ENCODE data around the gene ZNF587B. TPM values are rescaled to one million over a fixed set of nuclear protein-coding genes. Genes with fewer than 3 reads are reported as not detected.
"Not testable (repeated sequence)": the region's sequence is repeated elsewhere in the genome, so short reads cannot be mapped to it uniquely, and the experiment has no call there.

Gene ZNF587B
- total RNA-seq, 1 donor from 2014 or later, result 17.9 TPM

DNA sequence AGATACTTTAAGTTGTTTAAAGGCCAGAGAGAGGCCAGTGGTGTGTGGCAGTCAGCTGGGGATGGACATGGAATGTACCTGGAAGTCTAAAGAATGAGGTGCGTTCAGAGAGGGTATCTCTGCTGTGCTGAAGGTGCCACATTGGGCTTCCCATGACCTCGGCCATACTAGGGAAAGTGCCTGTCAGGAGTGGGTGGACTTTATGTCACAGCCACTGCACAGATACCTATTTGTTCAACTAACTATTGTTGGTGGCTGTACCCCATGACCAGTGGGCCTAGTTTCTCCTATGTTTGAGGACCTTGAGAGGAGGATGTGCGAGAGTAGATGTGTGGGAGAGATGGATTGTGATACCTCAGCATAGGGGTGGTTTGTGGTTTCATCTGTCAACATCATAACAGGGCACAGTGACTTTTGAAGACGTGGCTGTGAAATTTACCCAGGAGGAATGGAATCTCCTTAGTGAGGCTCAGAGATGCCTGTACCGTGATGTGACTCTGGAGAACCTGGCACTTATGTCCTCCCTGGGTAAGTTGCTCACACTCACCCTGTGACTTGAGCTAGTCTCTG lies 8.6 kb downstream of the ZNF587B start:
- Histone ChIP-seq H4K20me1 (ENCODE audit: insufficient read depth, low read length) (peaks cover 44% of the 10 kb centered on the region), H3K36me3 (ENCODE audit: insufficient read depth, low read length) (peaks cover 25% of the 10 kb centered on the region), H3K79me2 (ENCODE audit: insufficient read depth, low read length) (peaks cover 68% of the 10 kb centered on the region)
- H2AFZ ChIP-seq (ENCODE audit: low read depth, low read length); FAIRE-seq; DNase-seq (ENCODE audit: low read depth); H3K9me3 ChIP-seq (ENCODE audit: insufficient read depth, low read depth, low read length); H3K4me1 ChIP-seq (ENCODE audit: insufficient read depth, low read length); H3K27ac ChIP-seq (ENCODE audit: low read depth, low read length); H3K4me3 Mint-ChIP-seq (ENCODE audit: unreplicated experiment); H3K27me3 ChIP-seq (ENCODE audit: insufficient read depth, low read length); H3K9ac ChIP-seq (ENCODE audit: low read length); H3K27me3 Mint-ChIP-seq (ENCODE audit: low read depth, unreplicated experiment); H3K4me2 ChIP-seq (ENCODE audit: low read length); H3K4me3 ChIP-seq (ENCODE audit: insufficient read depth, low read depth, low read length); H3K9me3 Mint-ChIP-seq (ENCODE audit: unreplicated experiment): not testable (repeated sequence)
- peak overlapping the region; percentile 58 for H3K27ac Mint-ChIP-seq (ENCODE audit: unreplicated experiment)
- peaks cover 24% of the 10 kb centered on the region for H3K4me1 Mint-ChIP-seq (ENCODE audit: low read depth, unreplicated experiment)
- peaks cover 24% of the 10 kb centered on the region for H3K36me3 Mint-ChIP-seq (ENCODE audit: low read depth, unreplicated experiment)

- peaks cover 31% of the 10 kb centered on the region for H3K36me3 Mint-ChIP-seq (ENCODE audit: low read depth, unreplicated experiment)
- Histone ChIP-seq H3K4me2 (ENCODE audit: low read length) (no peak overlapping the region), H3K4me3 (ENCODE audit: insufficient read depth, low read depth, low read length) (no peak overlapping the region), H3K9me3 (ENCODE audit: insufficient read depth, low read depth, low read length) (no peaks in the 10 kb centered on the region), H2AFZ (ENCODE audit: low read depth, low read length) (no peak overlapping the region), H3K79me2 (ENCODE audit: insufficient read depth, low read length) (peaks cover 91% of the 10 kb centered on the region), H3K9ac (ENCODE audit: low read length) (no peak overlapping the region), H3K36me3 (ENCODE audit: insufficient read depth, low read length) (peaks cover 25% of the 10 kb centered on the region), H4K20me1 (ENCODE audit: insufficient read depth, low read length) (peaks cover 59% of the 10 kb centered on the region), H3K4me1 (ENCODE audit: insufficient read depth, low read length) (no peaks in the 10 kb centered on the region), H3K27me3 (ENCODE audit: insufficient read depth, low read length) (no peaks in the 10 kb centered on the region), H3K27ac (ENCODE audit: low read depth, low read length) (no peak overlapping the region)
- no peak for FAIRE-seq
- peak overlapping the region; percentile 96 for H3K27ac Mint-ChIP-seq (ENCODE audit: unreplicated experiment)
- no peak for DNase-seq (ENCODE audit: low read depth)
- peaks cover 24% of the 10 kb centered on the region for H3K4me1 Mint-ChIP-seq (ENCODE audit: low read depth, unreplicated experiment)
- H3K27me3 Mint-ChIP-seq (ENCODE audit: low read depth, unreplicated experiment), result no peaks in the 10 kb centered on the region
- TF ChIP-seq EZH2 (IDR thresholded peaks at IDR 0.05; ENCODE audit: insufficient read depth, low read length) (no peak), CTCF (IDR thresholded peaks at IDR 0.05; ENCODE audit: insufficient read depth, low read depth, low read length) (no peak)
- H3K4me3 Mint-ChIP-seq (ENCODE audit: unreplicated experiment), result peak overlapping the region; percentile 34
- no peaks in the 10 kb centered on the region for H3K9me3 Mint-ChIP-seq (ENCODE audit: unreplicated experiment)
Measured at GRCh38 chr19:57841122-57841763, 11.1 kb downstream of the ZNF587B start.

- H3K9ac ChIP-seq (ENCODE audit: low read length); H3K4me2 ChIP-seq (ENCODE audit: low read length); H3K27ac Mint-ChIP-seq (ENCODE audit: unreplicated experiment); H3K27me3 ChIP-seq (ENCODE audit: insufficient read depth, low read length); H3K9me3 ChIP-seq (ENCODE audit: insufficient read depth, low read depth, low read length); H3K27me3 Mint-ChIP-seq (ENCODE audit: low read depth, unreplicated experiment); H3K27ac ChIP-seq (ENCODE audit: low read depth, low read length); FAIRE-seq; H3K4me3 ChIP-seq (ENCODE audit: insufficient read depth, low read depth, low read length); H3K9me3 Mint-ChIP-seq (ENCODE audit: unreplicated experiment); H3K4me3 Mint-ChIP-seq (ENCODE audit: unreplicated experiment); H2AFZ ChIP-seq (ENCODE audit: low read depth, low read length); DNase-seq (ENCODE audit: low read depth): not testable (repeated sequence)
- peaks cover 11% of the 10 kb centered on the region for H3K4me1 ChIP-seq (ENCODE audit: insufficient read depth, low read length)
- peaks cover 19% of the 10 kb centered on the region for H3K36me3 Mint-ChIP-seq (ENCODE audit: low read depth, unreplicated experiment)
- peaks cover 74% of the 10 kb centered on the region for H3K79me2 ChIP-seq (ENCODE audit: insufficient read depth, low read length)
- peaks cover 14% of the 10 kb centered on the region for H3K36me3 ChIP-seq (ENCODE audit: insufficient read depth, low read length)
- H3K4me1 Mint-ChIP-seq (ENCODE audit: low read depth, unreplicated experiment), result peaks cover 17% of the 10 kb centered on the region
- peaks cover 50% of the 10 kb centered on the region for H4K20me1 ChIP-seq (ENCODE audit: insufficient read depth, low read length)
Measured at GRCh38 chr19:57847164-57847563, 17.1 kb downstream of the ZNF587B start.

DNA sequence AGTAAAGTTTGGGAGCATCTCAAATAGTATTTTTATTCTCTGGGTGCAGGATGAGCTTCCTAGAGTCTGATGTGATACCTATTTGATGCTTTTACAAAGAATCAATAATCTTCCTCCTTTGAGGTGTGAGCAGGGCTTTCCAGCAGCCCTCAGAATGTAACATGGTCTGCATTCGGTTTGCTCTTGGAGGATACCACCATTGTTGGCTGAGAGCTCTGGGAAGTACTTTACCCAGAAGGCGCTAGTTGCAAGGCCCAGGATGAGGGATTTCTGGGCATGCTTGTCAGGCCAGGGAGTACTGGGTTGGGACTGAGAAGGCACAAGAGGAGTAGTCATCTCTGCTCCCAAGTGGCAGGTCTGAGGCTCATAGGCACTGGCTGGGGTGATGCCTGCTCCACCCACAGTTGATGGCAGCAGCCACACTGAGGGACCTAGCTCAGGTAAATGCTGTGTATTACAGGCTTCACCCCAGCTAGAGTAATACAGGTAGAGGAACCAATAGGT lies 19.1 kb downstream of the ZNF587B start:
- not testable (repeated sequence) for H3K9me3 ChIP-seq (ENCODE audit: insufficient read depth, low read depth, low read length); H3K27me3 Mint-ChIP-seq (ENCODE audit: low read depth, unreplicated experiment); H3K27ac ChIP-seq (ENCODE audit: low read depth, low read length); DNase-seq (ENCODE audit: low read depth); FAIRE-seq; H3K9me3 Mint-ChIP-seq (ENCODE audit: unreplicated experiment); H2AFZ ChIP-seq (ENCODE audit: low read depth, low read length); H3K27me3 ChIP-seq (ENCODE audit: insufficient read depth, low read length)
- Mint-ChIP-seq H3K4me1 (ENCODE audit: low read depth, unreplicated experiment) (peaks cover 15% of the 10 kb centered on the region), H3K27ac (ENCODE audit: unreplicated experiment) (peak overlapping the region; percentile 79), H3K36me3 (ENCODE audit: low read depth, unreplicated experiment) (peaks cover 14% of the 10 kb centered on the region), H3K4me3 (ENCODE audit: unreplicated experiment) (peak overlapping the region; percentile 97)
- Histone ChIP-seq H3K79me2 (ENCODE audit: insufficient read depth, low read length) (peaks cover 74% of the 10 kb centered on the region), H4K20me1 (ENCODE audit: insufficient read depth, low read length) (peaks cover 52% of the 10 kb centered on the region), H3K4me2 (ENCODE audit: low read length) (peak overlapping the region; percentile 99), H3K36me3 (ENCODE audit: insufficient read depth, low read length) (peaks cover 12% of the 10 kb centered on the region), H3K4me1 (ENCODE audit: insufficient read depth, low read length) (peaks cover 11% of the 10 kb centered on the region), H3K9ac (ENCODE audit: low read length) (peak overlapping the region; percentile 96), H3K4me3 (ENCODE audit: insufficient read depth, low read depth, low read length) (peak overlapping the region; percentile 83)

DNA sequence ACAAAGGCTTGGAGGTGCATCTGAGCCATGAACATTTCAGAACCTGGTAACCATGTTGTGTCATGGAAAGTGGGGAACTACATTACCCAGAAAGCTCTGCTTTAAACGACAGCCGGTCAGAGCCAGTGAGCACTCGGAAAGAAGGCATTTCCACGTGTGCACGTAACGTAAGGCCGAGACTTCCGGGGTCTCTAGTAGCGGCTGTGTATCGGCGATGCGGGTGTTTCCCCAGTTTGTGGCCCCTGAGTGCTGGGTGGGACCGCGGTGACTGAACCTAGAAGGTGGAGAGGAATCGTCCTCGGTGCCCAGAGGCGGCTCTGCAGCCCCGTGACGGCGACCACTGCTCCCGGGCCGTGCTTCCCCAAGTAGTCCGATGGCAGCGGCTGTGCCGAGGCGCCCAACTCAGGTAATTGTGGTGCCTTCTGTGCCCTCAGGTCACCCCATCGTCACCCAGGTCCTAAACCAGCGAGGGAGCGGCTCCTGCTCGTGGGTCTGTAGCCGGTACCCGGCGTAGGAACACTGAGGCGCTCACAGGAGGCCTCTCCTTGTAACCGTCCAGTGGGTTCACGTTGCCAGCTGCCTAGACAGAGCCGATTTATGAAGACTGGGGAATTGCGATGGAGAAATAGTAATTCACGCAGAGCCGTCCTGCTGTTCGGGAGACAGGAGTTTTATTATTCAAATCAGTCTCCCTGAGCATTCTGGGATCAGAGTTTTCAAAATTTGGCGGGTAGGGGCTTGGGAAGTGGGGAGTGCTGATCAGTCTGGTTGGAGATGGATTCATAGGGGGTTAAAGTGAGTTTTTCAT lies 19.8 kb downstream of the ZNF587B start, which contains the start of gene ZNF587:
ZNF587 (plus strand) TSS at position 194 of the 808 bp plus-strand sequence; CDS start at position 374, 180 bp downstream.
- not testable (repeated sequence) for H3K9me3 ChIP-seq (ENCODE audit: insufficient read depth, low read depth, low read length); H3K36me3 Mint-ChIP-seq (ENCODE audit: low read depth, unreplicated experiment); H3K9me3 Mint-ChIP-seq (ENCODE audit: unreplicated experiment); H3K27me3 ChIP-seq (ENCODE audit: insufficient read depth, low read length); H3K27me3 Mint-ChIP-seq (ENCODE audit: low read depth, unreplicated experiment)
- peak; percentile 80 for DNase-seq (ENCODE audit: low read depth)
- Mint-ChIP-seq H3K4me1 (ENCODE audit: low read depth, unreplicated experiment) (peaks cover 15% of the 10 kb centered on the region), H3K4me3 (ENCODE audit: unreplicated experiment) (peak within 1 kb of the TSS; percentile 97), H3K27ac (ENCODE audit: unreplicated experiment) (peak within 1 kb of the TSS; percentile 79)
- Histone ChIP-seq H3K9ac (ENCODE audit: low read length) (peak within 1 kb of the TSS; percentile 96), H3K4me1 (ENCODE audit: insufficient read depth, low read length) (peaks cover 11% of the 10 kb centered on the region), H3K27ac (ENCODE audit: low read depth, low read length) (peak within 1 kb of the TSS; percentile 66), H4K20me1 (ENCODE audit: insufficient read depth, low read length) (peaks cover 47% of the 10 kb centered on the region), H3K4me2 (ENCODE audit: low read length) (peak within 1 kb of the TSS; percentile 99), H3K4me3 (ENCODE audit: insufficient read depth, low read depth, low read length) (peak within 1 kb of the TSS; percentile 83), H2AFZ (ENCODE audit: low read depth, low read length) (peak within 1 kb of the TSS; percentile 32), H3K79me2 (ENCODE audit: insufficient read depth, low read length) (peaks cover 71% of the 10 kb centered on the region), H3K36me3 (ENCODE audit: insufficient read depth, low read length) (peaks cover 12% of the 10 kb centered on the region)
- peak; percentile 56 for FAIRE-seq

All from astrocyte (in vitro differentiated cells and primary cell).